Measurements from ENCODE around the gene LSS. TPM values are rescaled to one million over a fixed set of nuclear protein-coding genes. Genes with fewer than 3 reads are reported as not detected.
A peak's percentile ranks its signal among the peaks of the same experiment; 100 is the strongest.

The LSS gene
- total and polyA plus RNA-seq, 2 experiments from 2014 or later, result 55.0 to 237 TPM

- Mint-ChIP-seq H3K4me1 (peaks cover 15% of the 10 kb centered on the region), H3K27me3 (ENCODE audit: insufficient read depth, low read depth, poor library complexity) (peaks cover under 1% of the 10 kb centered on the region), H3K9me3 (no peaks in the 10 kb centered on the region; the same call in 2 of the 3 replicates), H3K4me3 (no peak overlapping the region), H3K36me3 (ENCODE audit: low read depth) (no peaks in the 10 kb centered on the region; the same call in 2 of the 3 replicates), H3K27ac (no peak overlapping the region)
- TF ChIP-seq STAT1 (IDR thresholded peaks at IDR 0.05; ENCODE audit: unreplicated experiment) (no peak), ETS1 (IDR thresholded peaks at IDR 0.05) (no peak), CTCF (conservative IDR thresholded peaks at IDR 0.05; ENCODE audit: low read depth in 2 of 2) (peak; percentile 77 to 78), ZNF462 (CRISPR knock-in tag; IDR thresholded peaks at IDR 0.05) (no peak), REST (IDR thresholded peaks at IDR 0.05; ENCODE audit: unreplicated experiment) (no peak)
- H3K9me2 ChIP-seq (ENCODE audit: insufficient read depth), result no peaks in the 10 kb centered on the region
- H3K4me2 ChIP-seq, result peak overlapping the region; percentile 67
- H3K4me3 ChIP-seq, result peak overlapping the region; percentile 32; the same call in 1 of the 2 replicates
- ATAC-seq (peak; percentile 81), DNase-seq (ENCODE audit: low spot score) (peak; percentile 88)
- no peak overlapping the region for H3K27ac ChIP-seq (ENCODE audit: low read depth)
- H3K79me2 ChIP-seq (replicated peaks; ENCODE audit: insufficient read depth), result no peaks in the 10 kb centered on the region
- no peaks in the 10 kb centered on the region for H3F3A ChIP-seq (replicated peaks; ENCODE audit: low read depth)
- H2AFZ ChIP-seq, result 0 out of 2 replicates have a peak overlapping the region, but pooled peaks have one; percentile 69
- H4K20me1 ChIP-seq (replicated peaks; ENCODE audit: insufficient read depth), result no peaks in the 10 kb centered on the region
- H3K36me3 ChIP-seq (ENCODE audit: insufficient read depth), result no peaks in the 10 kb centered on the region
- no peaks in the 10 kb centered on the region for H3K27me3 ChIP-seq (ENCODE audit: insufficient read depth)
- no peaks in the 10 kb centered on the region; the same call in 1 of the 2 replicates for H3K4me1 ChIP-seq (ENCODE audit: insufficient read depth)
Measured at GRCh38 chr21:46153247-46154154, 75.1 kb downstream of the LSS start.
